HG03558 (cell line): ENCODE data around the gene NME7.
"Not testable (repeated sequence)": the region's sequence is repeated elsewhere in the genome, so short reads cannot be mapped to it uniquely, and the experiment has no call there.

ENCODE experiments used
- ATAC-seq: cut with Tn5 transposase; IDR thresholded peaks from one replicate; pipeline ENCODE4 v1.9.1; 2021; ENCODE audit warnings: moderate number of reproducible peaks; ENCODE audit not compliant: unreplicated experiment; ENCODE audit errors: extremely low read depth

NME7 gene

GRCh38 chr1:169138866-169139670 is 228.5 kb downstream of the NME7 start:
- ATAC-seq: peak; percentile 96

- no peak for ATAC-seq
These were observed 230.2 kb downstream of the NME7 start for GRCh38 chr1:169137357-169137756.

GRCh38 chr1:169133801-169134502 is 233.6 kb downstream of the NME7 start:
- no peak for ATAC-seq

- no peak for ATAC-seq
These were observed 234.4 kb downstream of the NME7 start for GRCh38 chr1:169133228-169133576.

- no peak for ATAC-seq
These were observed 234.9 kb downstream of the NME7 start for GRCh38 chr1:169132512-169133227.

- ATAC-seq: no peak
These were observed 236.9 kb downstream of the NME7 start for GRCh38 chr1:169130683-169131082.

GRCh38 chr1:169129109-169129784 is 238.3 kb downstream of the NME7 start:
- no peak for ATAC-seq

GRCh38 chr1:169128562-169128961 is 239.0 kb downstream of the NME7 start:
- no peak for ATAC-seq

- no peak for ATAC-seq
These were observed 240.3 kb downstream of the NME7 start for GRCh38 chr1:169127305-169127704.

GRCh38 chr1:169126335-169126734 is 241.3 kb downstream of the NME7 start:
- no peak for ATAC-seq

GRCh38 chr1:169125597-169125996 is 242.0 kb downstream of the NME7 start:
- ATAC-seq: not testable (repeated sequence)

GRCh38 chr1:169124459-169124858 is 243.1 kb downstream of the NME7 start:
- ATAC-seq: no peak

- no peak for ATAC-seq
These were observed 244.6 kb downstream of the NME7 start for GRCh38 chr1:169122976-169123375.

- no peak for ATAC-seq
These were observed 246.3 kb downstream of the NME7 start for GRCh38 chr1:169121146-169121923.

GRCh38 chr1:169120066-169120465 is 247.5 kb downstream of the NME7 start:
- no peak for ATAC-seq

GRCh38 chr1:169119405-169119804 is 248.2 kb downstream of the NME7 start:
- ATAC-seq: no peak

- ATAC-seq: no peak
These were observed 249.4 kb downstream of the NME7 start for GRCh38 chr1:169118227-169118626.

- ATAC-seq: no peak
These were observed 250.0 kb downstream of the NME7 start for GRCh38 chr1:169117599-169117998.

- ATAC-seq: no peak
These were observed 250.6 kb downstream of the NME7 start for GRCh38 chr1:169117014-169117413.
